HepG2 (cell line): ENCODE results near the gene MRM2. TPM values are rescaled to one million over a fixed set of nuclear protein-coding genes. Genes with fewer than 3 reads are reported as not detected.
A peak's percentile ranks its signal among the peaks of the same experiment; 100 is the strongest.

Experiments used
- ATAC-seq: fragments of 200-7000 bp; cut with Tn5 transposase; 3 replicates; pipeline ENCODE4 v1.9.1; 2020; ENCODE audit warnings: mild to moderate bottlenecking, moderate library complexity
- Bru-seq: library from RNA; stranded (reverse); fragments of 400-500 nt; gene quantifications from one replicate; lab custom pipeline; 2021; lab: Mats Ljungman, UMichigan
- BruChase-seq, 2 experiments: library from RNA; stranded (reverse); fragments of 400-500 nt; gene quantifications; one replicate each; lab custom pipeline; 2021; lab: Mats Ljungman, UMichigan
- BruUV-seq: library from RNA; stranded (reverse); fragments of 400-500 nt; replicated peaks from 2 replicates; lab custom pipeline; 2021; lab: Mats Ljungman, UMichigan
- CTCF ChIA-PET: fragments of 300-600 bp; formaldehyde crosslinking; extraction: SDS; loops from one replicate; lab custom pipeline; 2021; ENCODE audit warnings: low total read pairs, inconsistent platforms, low intra/inter-chr PET ratio; lab: Yijun Ruan, JAX
- POLR2A ChIA-PET: fragments of 350-600 bp; sonication (Branson Sonifier 250); formaldehyde crosslinking; loops from one replicate; lab custom pipeline; 2020; ENCODE audit warnings: antibody characterized with exemption, inconsistent platforms; lab: Yijun Ruan, JAX
- DNase-seq: peaks from one replicate; pipeline ENCODE4 v3.0.0-alpha.2; 2015; ENCODE audit warnings: low spot score
- FAIRE-seq: peaks from 3 replicates; lab custom pipeline; 2011; peaks lifted over from hg19 to GRCh38; lab: Jason Lieb, UNC
- H2AFZ ChIP-seq: one replicate; pipeline ENCODE4 v1.6.1; 2011; ENCODE audit warnings: low read length, inconsistent platforms
- H3K27ac ChIP-seq: fragments of 300-600 bp; 3 replicates; pipeline ENCODE4 v1.8.0; 2011; ENCODE audit warnings: mixed run types, mild to moderate bottlenecking, mixed read lengths, low read length, inconsistent platforms; ENCODE audit not compliant: insufficient read depth; ENCODE audit errors: extremely low read length
- H3K27me3 ChIP-seq, 2 experiments: fragments of 200-600 bp in 1 of 2; 2 replicates in 1 of 2; 3 replicates in 1 of 2; pipeline versions ENCODE4 v1.6.0 to v1.8.0; 2011; ENCODE audit warnings: low read length in 2 of 2, mild to moderate bottlenecking in 2 of 2, moderate library complexity in 2 of 2, inconsistent platforms in 1 of 2; ENCODE audit not compliant: insufficient read depth in 2 of 2, control insufficient read depth in 1 of 2
- H3K36me3 ChIP-seq, 2 experiments: fragments of 200-600 bp in 1 of 2; replicated peaks in 1 of 2; 2 replicates in 1 of 2; 3 replicates in 1 of 2; pipeline versions ENCODE4 v1.5.1 to v1.8.0; 2011; ENCODE audit warnings: low read length in 2 of 2, inconsistent platforms in 1 of 2; ENCODE audit not compliant: insufficient read depth in 2 of 2, control insufficient read depth in 1 of 2
- H3K4me1 ChIP-seq: 2 replicates; pipeline ENCODE4 v1.5.1; 2012; ENCODE audit warnings: low read length, inconsistent platforms; ENCODE audit not compliant: insufficient read depth
- H3K4me2 ChIP-seq: 2 replicates; pipeline ENCODE4 v1.6.0; 2011; ENCODE audit warnings: low read depth, low read length, inconsistent platforms
- H3K4me3 ChIP-seq, 3 experiments: fragments of 200-600 bp in 1 of 3; sonication (generic), shearing (Covaris generic) in 1 of 3; replicated peaks in 1 of 3; 2 replicates each; pipeline ENCODE4 v1.5.1; 2011 to 2016; ENCODE audit warnings: low read length in 3 of 3, inconsistent platforms in 2 of 3, low read depth in 2 of 3, mild to moderate bottlenecking in 2 of 3, control low read depth in 1 of 3, mixed read lengths in 1 of 3; ENCODE audit not compliant: insufficient read depth in 1 of 3
- H3K79me2 ChIP-seq: one replicate; pipeline ENCODE4 v1.6.1; 2011; ENCODE audit warnings: low read length, inconsistent platforms; ENCODE audit not compliant: insufficient read depth
- H3K9ac ChIP-seq: 2 replicates; pipeline ENCODE4 v1.6.0; 2011; ENCODE audit warnings: mild to moderate bottlenecking, low read depth, low read length, inconsistent platforms; ENCODE audit not compliant: insufficient read depth
- H3K9me3 ChIP-seq: 2 replicates; pipeline ENCODE4 v1.5.1; 2012; ENCODE audit warnings: mild to moderate bottlenecking, low read length
- H4K20me1 ChIP-seq: 2 replicates; pipeline ENCODE4 v1.6.0; 2011; ENCODE audit warnings: inconsistent platforms, mild to moderate bottlenecking, low read length, moderate library complexity; ENCODE audit not compliant: insufficient read depth
- CREB1 ChIP-seq, 2 experiments: fragments of 450-650 bp in 1 of 2; IDR thresholded peaks; 2 replicates each; pipeline ENCODE4 v1.6.1; 2016 to 2017; ENCODE audit warnings: control low read depth in 1 of 2, mild to moderate bottlenecking in 1 of 2, missing compliant biosample characterization in 1 of 2, missing genetic modification characterization in 1 of 2
- DNMT1 ChIP-seq: sonication (generic); formaldehyde crosslinking; IDR thresholded peaks from 2 replicates; pipeline ENCODE4 v1.5.1; 2020; ENCODE audit warnings: mild to moderate bottlenecking, missing genetic modification reagents
- NFYB ChIP-seq: sonication (generic); formaldehyde crosslinking; IDR thresholded peaks from 2 replicates; pipeline ENCODE4 v1.4.0; 2020; ENCODE audit warnings: missing genetic modification reagents
- RXRA ChIP-seq: sonication (generic); formaldehyde crosslinking; IDR thresholded peaks from 2 replicates; pipeline ENCODE4 v1.5.1; 2020; ENCODE audit warnings: missing genetic modification reagents
- ZNF275 ChIP-seq: sonication (generic); formaldehyde crosslinking; IDR thresholded peaks from 2 replicates; pipeline ENCODE4 v1.8.0; 2022; ENCODE audit warnings: missing genetic modification reagents, mild to moderate bottlenecking, inconsistent platforms, borderline replicate concordance
- ZNF33B ChIP-seq: sonication (generic); formaldehyde crosslinking; IDR thresholded peaks from 2 replicates; pipeline ENCODE4 v1.5.1; 2020; ENCODE audit warnings: mild to moderate bottlenecking, missing genetic modification reagents
- ZNF589 ChIP-seq: sonication (generic); formaldehyde crosslinking; conservative IDR thresholded peaks from 2 replicates; pipeline ENCODE4 v1.8.0; 2022; ENCODE audit warnings: mild to moderate bottlenecking, moderate library complexity, missing genetic modification reagents
- WGBS: methylation state at CpG from one replicate; pipeline ENCODE4 v1.1.6; 2017; ENCODE audit warnings: low lambda C conversion rate; 5-methylcytosine and 5-hydroxymethylcytosine counted together
- in situ Hi-C: cut with HindIII; loops from 2 replicates; pipeline ENCODE4 v1.10.0; 2017; ENCODE audit warnings: low pct_unique_long_range_greater_than_20kb; ENCODE audit not compliant: extremely low pct_ligation_motif_present
- intact Hi-C: fragments of 100-400 bp; cut with micrococcal nuclease; formaldehyde crosslinking; loops from one replicate; pipeline ENCODE4 v1.10.0; 2022; ENCODE audit not compliant: unreplicated experiment
- long read RNA-seq, 2 experiments: library from RNA in 1 of 2; library from polyadenylated mRNA in 1 of 2; stranded (forward) in 1 of 2; unstranded in 1 of 2; transcript quantifications; one replicate each; pipeline ENCODE4 v2.0.0, GENCODE V29; 2019 to 2022
- polyA minus RNA-seq, 3 experiments: library from RNA; depleted of rRNA, polyadenylated mRNA; stranded (reverse); fragments of >200 nt; gene quantifications; 2 replicates each; pipeline ENCODE4 v1.2.3, GENCODE V29; 2011; ENCODE audit warnings: low replicate concordance in 1 of 3
- polyA plus RNA-seq, 8 experiments: library from polyadenylated mRNA; depleted of rRNA in 3 of 8; stranded (reverse) in 7 of 8; unstranded in 1 of 8; fragments of >200 nt; fragmentation: Illumina TruSeq in 4 of 8; extraction: Trizol in 4 of 8; gene quantifications; 2 replicates each; pipeline versions ENCODE4 v1.2.1 to v1.2.3, GENCODE V29; 2011 to 2016; ENCODE audit warnings: low read depth in 4 of 8, missing spikeins in 1 of 8, mixed read lengths in 1 of 8; ENCODE audit not compliant: insufficient read depth in 1 of 8
- total RNA-seq, 5 experiments: library from RNA; depleted of rRNA; stranded (reverse); fragments of >200 nt; fragmentation: Illumina TruSeq; extraction: Trizol; gene quantifications; 2 replicates each; pipeline ENCODE4 v1.2.3, GENCODE V29; 2016; ENCODE audit warnings: low read depth in 1 of 5
- TF ChIP-seq, protein P1 (sequence below): sonication (generic); formaldehyde crosslinking; IDR thresholded peaks from 2 replicates; pipeline ENCODE4 v1.5.1; 2020; ENCODE audit warnings: missing genetic modification reagents, mild to moderate bottlenecking, borderline replicate concordance

Gene MRM2
- total RNA-seq (2016; rRNA removed; fragmentation: Illumina TruSeq; extraction: Trizol) (34.2 and 42.6 TPM in 2 replicates), polyA plus RNA-seq (2011; rRNA removed) (13.2 and 15.8 TPM in 2 replicates), polyA minus RNA-seq (2011; rRNA and poly(A)+ RNA removed; ENCODE audit: low replicate concordance) (13.9 and 40.9 TPM in 2 replicates), Bru-seq, nascent RNA (percentile 73 among the genes with signal in this experiment), BruChase-seq, experiment 1, labeled RNA remaining after a 6-hour chase (percentile 82 among the genes with signal in this experiment), BruChase-seq, experiment 2, labeled RNA remaining after a 2-hour chase (percentile 85 among the genes with signal in this experiment)
- 13.1 and 15.3 TPM in 2 replicates for total RNA-seq (2016; cell fraction: cytosol; rRNA removed; fragmentation: Illumina TruSeq; extraction: Trizol; ENCODE audit: low read depth)
- total RNA-seq (2016; cell fraction: insoluble cytoplasmic fraction; rRNA removed; fragmentation: Illumina TruSeq; extraction: Trizol): 32.0 and 45.6 TPM in 2 replicates
- 31.1 and 33.3 TPM in 2 replicates for total RNA-seq (2016; cell fraction: membrane; rRNA removed; fragmentation: Illumina TruSeq; extraction: Trizol)
- total RNA-seq (2016; cell fraction: nucleus; rRNA removed; fragmentation: Illumina TruSeq; extraction: Trizol): 15.3 and 15.4 TPM in 2 replicates
- 11.1 and 11.7 TPM in 2 replicates for polyA plus RNA-seq (2011; cell fraction: cytosol; rRNA removed)
- polyA plus RNA-seq (2011; cell fraction: nucleus; rRNA removed): 5.3 and 6.1 TPM in 2 replicates
- polyA plus RNA-seq (2012): 13.3 and 14.1 TPM in 2 replicates
- polyA plus RNA-seq (2016; cell fraction: cytosol; fragmentation: Illumina TruSeq; extraction: Trizol; ENCODE audit: low read depth): 12.8 and 16.1 TPM in 2 replicates
- 46.0 and 53.3 TPM in 2 replicates for polyA plus RNA-seq (2016; cell fraction: insoluble cytoplasmic fraction; fragmentation: Illumina TruSeq; extraction: Trizol; ENCODE audit: low read depth)
- 22.1 and 24.5 TPM in 2 replicates for polyA plus RNA-seq (2016; cell fraction: membrane; fragmentation: Illumina TruSeq; extraction: Trizol; ENCODE audit: low read depth)
- 29.4 and 33.1 TPM in 2 replicates for polyA plus RNA-seq (2016; cell fraction: nucleus; fragmentation: Illumina TruSeq; extraction: Trizol; ENCODE audit: insufficient read depth, low read depth)
- polyA minus RNA-seq (2011; cell fraction: cytosol; rRNA and poly(A)+ RNA removed): 2.8 and 5.7 TPM in 2 replicates
- polyA minus RNA-seq (2011; cell fraction: nucleus; rRNA and poly(A)+ RNA removed): 4.8 and 7.1 TPM in 2 replicates
- long read RNA-seq, experiment 1, transcript MRM2-201 (3 exons, 1,601 nt): major isoform, 26 of 53 reads
- long read RNA-seq, experiment 1, partial matches to known transcripts: 15 of 53 reads
- long read RNA-seq, experiment 1, other reads (novel, unspliced or antisense): 10 of 53 reads
- long read RNA-seq, experiment 2, transcript MRM2-201 (3 exons, 1,601 nt): major isoform, 11 of 48 reads
- long read RNA-seq, experiment 2, partial matches to known transcripts: 19 of 48 reads
- long read RNA-seq, experiment 2, other reads (novel, unspliced or antisense): 17 of 48 reads

GRCh38 chr7:2241580-2242540 is at the start of gene MRM2, which contains the start of gene NUDT1:
TSS of gene MRM2 (minus strand) at chr7:2242205. CDS start at chr7:2242169, 36 bp downstream.
TSS of gene NUDT1 (plus strand) at chr7:2242226. CDS start at chr7:2244575, 2,349 bp downstream.
- DNase-seq (peak; percentile 74), FAIRE-seq (no peak)
- intact Hi-C loops: loop anchor here (2.0 to 10.0 kb wide), 2 partner anchors 73 to 113 kb away; partner anchors contain the start of genes EIF3B and SNX8
- TF ChIP-seq DNMT1 (CRISPR knock-in tag) (peak; percentile 87; the same call in 1 of the 2 replicates), ZNF589 (CRISPR knock-in tag) (peak; percentile 76), CREB1 (IDR thresholded peaks at IDR 0.05) (peak; percentile 51), CREB1 (CRISPR knock-in tag; IDR thresholded peaks at IDR 0.05) (peak; percentile 41; the same call in 1 of the 2 replicates), ZNF33B (CRISPR knock-in tag) (peak; percentile 86; the same call in 1 of the 2 replicates), NFYB (peak; percentile 32; the same call in 1 of the 2 replicates), ZNF275 (CRISPR knock-in tag) (peak; percentile 31; the same call in 1 of the 2 replicates), RXRA (CRISPR knock-in tag) (peak; percentile 68)
- TF ChIP-seq, protein P1, sequence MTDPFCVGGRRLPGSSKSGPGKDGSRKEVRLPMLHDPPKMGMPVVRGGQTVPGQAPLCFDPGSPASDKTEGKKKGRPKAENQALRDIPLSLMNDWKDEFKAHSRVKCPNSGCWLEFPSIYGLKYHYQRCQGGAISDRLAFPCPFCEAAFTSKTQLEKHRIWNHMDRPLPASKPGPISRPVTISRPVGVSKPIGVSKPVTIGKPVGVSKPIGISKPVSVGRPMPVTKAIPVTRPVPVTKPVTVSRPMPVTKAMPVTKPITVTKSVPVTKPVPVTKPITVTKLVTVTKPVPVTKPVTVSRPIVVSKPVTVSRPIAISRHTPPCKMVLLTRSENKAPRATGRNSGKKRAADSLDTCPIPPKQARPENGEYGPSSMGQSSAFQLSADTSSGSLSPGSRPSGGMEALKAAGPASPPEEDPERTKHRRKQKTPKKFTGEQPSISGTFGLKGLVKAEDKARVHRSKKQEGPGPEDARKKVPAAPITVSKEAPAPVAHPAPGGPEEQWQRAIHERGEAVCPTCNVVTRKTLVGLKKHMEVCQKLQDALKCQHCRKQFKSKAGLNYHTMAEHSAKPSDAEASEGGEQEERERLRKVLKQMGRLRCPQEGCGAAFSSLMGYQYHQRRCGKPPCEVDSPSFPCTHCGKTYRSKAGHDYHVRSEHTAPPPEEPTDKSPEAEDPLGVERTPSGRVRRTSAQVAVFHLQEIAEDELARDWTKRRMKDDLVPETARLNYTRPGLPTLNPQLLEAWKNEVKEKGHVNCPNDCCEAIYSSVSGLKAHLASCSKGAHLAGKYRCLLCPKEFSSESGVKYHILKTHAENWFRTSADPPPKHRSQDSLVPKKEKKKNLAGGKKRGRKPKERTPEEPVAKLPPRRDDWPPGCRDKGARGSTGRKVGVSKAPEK (CRISPR knock-in tag): 0 out of 2 replicates have a peak, but pooled peaks have one; percentile 54

More at GRCh38 chr7:2241580-2242540, at the start of gene MRM2, which contains the start of gene NUDT1:
- Histone ChIP-seq H3K9ac (peak within 1 kb of the TSS; percentile 96), H3K27me3 (no peaks in the 10 kb centered on the region; a peak in 1 of 5 replicates), H3K4me2 (peak within 1 kb of the TSS; percentile 99), H4K20me1 (no peaks in the 10 kb centered on the region), H3K79me2 (peaks cover 22% of the 10 kb centered on the region), H3K4me3 (peak within 1 kb of the TSS; percentile 91 to 98 (median 98)), H2AFZ (no peak within 1 kb of the TSS), H3K36me3 (peaks cover 6 to 22% of the 10 kb centered on the region in 2 experiments), H3K4me1 (peaks cover 45% of the 10 kb centered on the region), H3K27ac (peak within 1 kb of the TSS; percentile 72), H3K9me3 (no peaks in the 10 kb centered on the region)
- ChIA-PET CTCF (no interaction called here), POLR2A (interaction anchor here (0.7 to 1.5 kb wide), 3 partner anchors 28 to 112 kb away, joined by 4 to 6 read pairs (median 5); partner anchors contain the start of gene EIF3B)
- WGBS: under 1% methylated on average over 21 of the region's 81 CpGs
- in situ Hi-C loops: loop anchor here (5.0 kb wide), 1 partner anchor 105 kb away; no protein-coding TSS in a partner anchor
- peak; percentile 90 for ATAC-seq
- BruUV-seq: TSS peak; percentile 59
